Heart right ventricle (tissue), 16 donors: ENCODE data around the gene RAB31. TPM values are rescaled to one million over a fixed set of nuclear protein-coding genes. Genes with fewer than 3 reads are reported as not detected.

ENCODE experiments used
- ATAC-seq, 8 donors: fragments of 200-7000 bp; cut with Tn5 transposase; one replicate each; pipeline ENCODE4 v1.9.1; 2020; ENCODE audit warnings: mild to moderate bottlenecking in 8 of 8, moderate library complexity in 8 of 8, moderate number of reproducible peaks in 1 of 8
- DNase-seq, 2 donors: peaks; one replicate each; pipeline ENCODE4 v3.0.0-alpha.2; 2020
- H3K27ac ChIP-seq, 10 donors: fragments of 200-600 bp; sonication (generic) in 2 of 10; one replicate each; pipeline versions ENCODE4 v1.5.0 to v1.8.0; 2020 to 2022; ENCODE audit warnings: mild to moderate bottlenecking in 3 of 10
- H3K27me3 ChIP-seq, 7 donors: fragments of 200-600 bp; one replicate each; pipeline ENCODE4 v1.8.0; 2021 to 2022; ENCODE audit warnings: mild to moderate bottlenecking in 2 of 7
- H3K36me3 ChIP-seq, 9 donors: fragments of 200-600 bp; sonication (generic) in 1 of 9; one replicate each; pipeline versions ENCODE4 v1.5.0 to v1.8.0; 2020 to 2022; ENCODE audit warnings: mild to moderate bottlenecking in 2 of 9
- H3K4me1 ChIP-seq, 9 donors: fragments of 200-600 bp; sonication (generic) in 1 of 9; one replicate each; pipeline versions ENCODE4 v1.5.0 to v1.8.0; 2020 to 2022; ENCODE audit warnings: mild to moderate bottlenecking in 4 of 9
- H3K4me3 ChIP-seq, 10 donors: fragments of 200-600 bp; sonication (generic) in 2 of 10; one replicate each; pipeline versions ENCODE4 v1.5.0 to v1.8.0; 2020 to 2022; ENCODE audit warnings: mild to moderate bottlenecking in 7 of 10, moderate library complexity in 2 of 10
- H3K9me3 ChIP-seq, 11 donors: fragments of 200-600 bp in 10 of 11; sonication (generic) in 2 of 11; one replicate each; pipeline versions ENCODE4 v1.5.0 to v1.8.0; 2013 to 2022; ENCODE audit warnings: mild to moderate bottlenecking in 2 of 11, control low read depth in 1 of 11, moderate library complexity in 1 of 11
- CTCF ChIP-seq, 9 donors: fragments of 200-600 bp; sonication (generic) in 2 of 9; IDR thresholded peaks; one replicate each; pipeline versions ENCODE4 v1.5.0 to v1.8.0; 2021 to 2022; ENCODE audit warnings: antibody characterized with exemption in 9 of 9, mild to moderate bottlenecking in 5 of 9, moderate library complexity in 1 of 9
- WGBS, 2 donors: extraction: QIAGEN DNeasy Blood & Tissue Kit; methylation state at CpG; one replicate each; pipeline ENCODE4 v1.1.7; 2013; ENCODE audit warnings: inconsistent platforms in 1 of 2; 5-methylcytosine and 5-hydroxymethylcytosine counted together
- intact Hi-C, 10 donors: fragments of 100-400 bp; cut with DNase I; formaldehyde crosslinking; loops; one replicate each; pipeline versions ENCODE4 v1.11.1 to v1.14.2; 2022
- polyA plus RNA-seq, 2 donors: library from polyadenylated mRNA; stranded (reverse); fragments of 200-250 nt; gene quantifications; one replicate each; pipeline ENCODE4 v1.2.3, GENCODE V29; 2013
- total RNA-seq, 10 donors: library from RNA; stranded (reverse); fragmentation: NEBNext Ultra II Directional in 3 of 10; extraction: Animal tissue kit (Norgen Biotek cat#: 25700) in 3 of 10; gene quantifications; one replicate each; pipeline versions ENCODE4 v1.2.1 to v1.2.4, GENCODE V29; 2021 to 2023
- donor health status: Arrhythmogenic right ventricular cardiomyopathy.
- donor health status: ischemic (EF 13 %, LVEDD 7.1; RV severe dilation, severe dysfunction).
- donor health status: healthy with polysubstance abuse.
- donor health status: DM: no; HTN: yes; CAD: no.
- donor health status: DM: no; HTN: no; CAD: no.
- donor health status: ischemic (EF 25% LVEDD 6.9; RV normal size, moderate dysfunction).
- donor health status: ischemic (EF 25% LVEDD 5.7; RV mildly dilated, moderate dysfunction).
- donor health status: healthy.
- donor health status: DM: yes; HTN: yes; CAD: no.
- donor health status: Ischemic cardiomyopathy.
- donor health status: ischemic (EF 35%, LVEDD 5.7; RV mildly dilated, moderate dysfunction).
- donor health status: nonischemic (EF 11% LVEDD 7.7; RV severe dilation, severe dysfunction).
- donor health status: DM: yes; HTN: yes; CAD: no.
- donor health status: PGD.
- donor health status: ischemic (EF 29% LVEDD 5.4; RV normal size, mild dysfunction).
- donor health status: nonischemic (EF 23%, LVEDD 6.1; RV moderate dilation, normal function).

The RAB31 gene
- total and polyA plus RNA-seq, 12 donors, result 4.5 to 47.8 (median 16.6) TPM

- H3K36me3 ChIP-seq, result no peaks in the 10 kb centered on the region
- DNase-seq, result no peak
- peaks cover 0 to 42% (median 0%) of the 10 kb centered on the region in 9 donors for H3K4me1 ChIP-seq
- no peaks in the 10 kb centered on the region for H3K27me3 ChIP-seq
- 84 to 86% methylated on average over 11 of the region's 11 CpGs for WGBS, 2 donors
- intact Hi-C loops, result loop anchor here in 3 of 10 donors (10.0 kb wide), 3 partner anchors 73 to 223 kb away; partner anchors contain the start of gene VAPA (in 1 of the 3)
- H3K4me3 ChIP-seq, result no peak overlapping the region
- no peaks in the 10 kb centered on the region for H3K9me3 ChIP-seq
- no peak for TF ChIP-seq CTCF (IDR thresholded peaks at IDR 0.05)
- H3K27ac ChIP-seq, result peak overlapping the region in 1 of 10 donors; percentile 32
- peak in 3 of 8 donors; percentile 14 to 29 (median 25) for ATAC-seq
These were observed 6.3 kb upstream of the RAB31 start for GRCh38 chr18:9701609-9702349.

GRCh38 chr18:9704233-9705118 is 3.6 kb upstream of the RAB31 start:
- WGBS, 2 donors, result 81 to 86% methylated on average over 11 of the region's 11 CpGs
- no peaks in the 10 kb centered on the region for H3K27me3 ChIP-seq
- H3K9me3 ChIP-seq, result no peaks in the 10 kb centered on the region
- intact Hi-C loops, result loop anchor here in 4 of 10 donors (5.0 to 10.0 kb wide), 4 partner anchors 68 to 220 kb away; partner anchors contain the start of gene VAPA (in 1 of the 4)
- H3K36me3 ChIP-seq, result no peaks in the 10 kb centered on the region
- TF ChIP-seq CTCF (IDR thresholded peaks at IDR 0.05), result no peak
- H3K4me1 ChIP-seq, result peaks cover 0 to 56% (median 7%) of the 10 kb centered on the region in 9 donors
- DNase-seq, result no peak
- no peak overlapping the region for H3K4me3 ChIP-seq
- H3K27ac ChIP-seq, result no peak overlapping the region
- ATAC-seq, result no peak

DNA sequence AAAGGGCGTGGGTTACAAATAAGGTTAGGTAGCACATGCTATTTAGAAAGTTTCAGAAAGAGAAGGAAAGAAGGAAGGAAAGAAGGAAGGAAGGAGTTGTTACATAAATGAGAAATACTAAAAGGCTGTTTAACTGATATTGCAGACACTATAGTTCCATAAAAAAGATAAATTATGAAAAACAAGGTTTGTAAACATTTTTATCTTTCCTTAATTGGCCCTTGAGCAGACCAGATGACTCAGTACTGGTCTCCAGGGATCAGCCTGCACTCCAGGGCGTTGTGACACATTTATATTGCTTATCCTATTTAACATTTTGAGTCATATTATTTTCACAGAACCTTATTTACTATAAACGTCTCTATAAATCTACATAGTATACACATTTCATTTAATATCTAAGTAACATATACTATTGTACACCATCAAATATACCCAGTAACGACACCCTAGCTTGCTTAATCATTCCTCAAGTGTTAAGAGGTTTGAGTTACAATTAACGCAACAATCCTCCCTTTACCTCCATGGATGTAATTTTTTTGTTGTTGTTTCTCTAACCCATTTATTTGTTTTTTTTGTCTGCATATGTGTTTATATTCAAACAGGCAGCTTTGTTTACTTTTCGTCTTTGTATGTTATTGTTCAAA is 2.8 kb upstream of the RAB31 start:
- no peaks in the 10 kb centered on the region for H3K9me3 ChIP-seq
- no peak overlapping the region for H3K27ac ChIP-seq
- no peak for DNase-seq
- no peak for TF ChIP-seq CTCF (IDR thresholded peaks at IDR 0.05)
- no peak overlapping the region for H3K4me3 ChIP-seq
- peaks cover 0 to 61% (median 12%) of the 10 kb centered on the region in 9 donors for H3K4me1 ChIP-seq
- intact Hi-C loops, result loop anchor here in 4 of 10 donors (5.0 to 10.0 kb wide), 4 partner anchors 67 to 219 kb away; partner anchors contain the start of gene VAPA (in 1 of the 4)
- H3K27me3 ChIP-seq, result no peaks in the 10 kb centered on the region
- H3K36me3 ChIP-seq, result no peaks in the 10 kb centered on the region
- ATAC-seq, result no peak
- WGBS, 2 donors, result 74 to 79% methylated on average over 6 of the region's 6 CpGs
